Activated CD4-positive, alpha-beta T cell treated with anti-CD3 and anti-CD28 coated beads, Interleukin-2, amount 10 ng/mL, durations not matched to agents 7 days and 5 days (primary cell): ENCODE measurements around the gene EIF3L. TPM values are rescaled to one million over a fixed set of nuclear protein-coding genes. Genes with fewer than 3 reads are reported as not detected.

Source experiments
- CTCF ChIA-PET: fragments of 350-600 bp; sonication (Branson Sonifier 250); formaldehyde crosslinking; loops from one replicate; lab custom pipeline; 2021; ENCODE audit warnings: antibody characterized with exemption; lab: Charles Lee
- POLR2A ChIA-PET: fragments of 350-600 bp; sonication (Branson Sonifier 250); formaldehyde crosslinking; loops from one replicate; lab custom pipeline; 2021; ENCODE audit warnings: antibody characterized with exemption; lab: Charles Lee
- DNase-seq: peaks from one replicate; pipeline ENCODE4 v3.0.0-alpha.2; 2020
- H3K27ac Mint-ChIP-seq: one replicate; pipeline ENCODE4 v1.8.0; 2021; ENCODE audit warnings: mild to moderate bottlenecking, moderate library complexity, mixed read lengths
- H3K27me3 Mint-ChIP-seq: one replicate; pipeline ENCODE4 v1.8.0; 2021; ENCODE audit warnings: mixed read lengths
- H3K36me3 Mint-ChIP-seq: one replicate; pipeline ENCODE4 v1.8.0; 2021; ENCODE audit warnings: low read depth, mixed read lengths
- H3K4me1 Mint-ChIP-seq: one replicate; pipeline ENCODE4 v1.8.0; 2021; ENCODE audit warnings: mixed read lengths
- H3K4me3 Mint-ChIP-seq: one replicate; pipeline ENCODE4 v1.8.0; 2021; ENCODE audit warnings: mild to moderate bottlenecking, moderate library complexity, mixed read lengths
- H3K9me3 Mint-ChIP-seq: one replicate; pipeline ENCODE4 v1.8.0; 2021; ENCODE audit warnings: mixed read lengths
- total RNA-seq, 2 experiments: library from RNA; stranded (reverse); gene quantifications; one replicate each; pipeline ENCODE4 v1.2.3, GENCODE V29; 2021

Gene EIF3L
- total RNA-seq, 2 experiments from 2014 or later: 444 to 449 TPM

DNA sequence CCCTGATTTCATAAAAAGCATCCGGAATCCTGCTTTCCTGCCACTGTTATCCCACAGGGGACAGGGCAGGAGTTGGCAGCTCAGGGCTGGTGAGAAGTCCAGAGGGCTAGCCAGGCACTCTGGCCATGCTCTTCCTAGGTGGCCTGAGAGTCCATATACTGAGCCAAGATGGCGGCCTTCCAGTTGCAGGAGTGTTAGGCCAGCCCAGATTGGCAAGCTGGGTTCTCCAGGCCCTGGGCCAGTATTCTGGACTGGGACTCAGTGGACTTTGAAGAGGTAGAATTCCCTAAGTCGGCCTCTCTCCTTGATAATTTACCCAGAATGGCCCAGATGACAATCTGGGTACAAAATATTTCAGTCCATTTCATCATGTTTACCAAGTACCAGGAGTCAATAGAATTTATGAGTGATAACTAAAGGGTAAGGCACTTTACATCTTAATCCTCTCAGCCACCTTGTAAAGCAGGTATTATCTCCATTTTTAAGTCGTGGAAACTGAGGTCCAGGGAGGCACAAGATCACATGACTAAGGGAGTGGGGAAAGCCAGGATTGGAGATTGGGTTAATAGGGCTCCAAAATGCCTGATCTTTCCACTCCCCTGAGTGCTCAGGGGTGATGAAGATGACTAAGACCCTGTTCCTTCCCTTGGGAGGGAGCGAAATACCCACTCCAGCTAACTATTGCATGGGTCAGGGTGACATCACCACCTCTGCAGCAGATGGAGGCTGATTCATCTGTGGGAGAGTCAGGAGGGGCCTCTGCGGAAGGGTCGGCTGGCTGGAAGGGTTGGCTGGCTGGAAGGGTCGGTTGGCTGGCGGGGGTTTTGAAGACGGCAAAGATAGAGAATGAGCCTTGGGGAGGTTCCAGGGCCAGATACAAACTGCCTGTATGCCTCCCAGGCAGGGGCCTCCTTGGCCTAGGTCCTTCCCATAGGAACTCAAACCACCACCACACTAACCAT is 55.6 kb downstream of the EIF3L start:
- CTCF ChIA-PET: interaction anchor here (1.0 to 2.3 kb wide), 10 partner anchors 8 to 298 kb away, joined by 3 to 14 read pairs (median 3); no protein-coding TSS in a partner anchor
- Mint-ChIP-seq H3K27ac (peak overlapping the region; percentile 87), H3K36me3 (no peaks in the 10 kb centered on the region), H3K27me3 (no peaks in the 10 kb centered on the region), H3K4me3 (peak overlapping the region; percentile 70), H3K4me1 (peaks cover 30% of the 10 kb centered on the region), H3K9me3 (no peaks in the 10 kb centered on the region)
- POLR2A ChIA-PET: no interaction called here
- no peak for DNase-seq

- Mint-ChIP-seq H3K27ac (peak within 1 kb of the TSS; percentile 87), H3K9me3 (no peaks in the 10 kb centered on the region), H3K4me1 (peaks cover 33% of the 10 kb centered on the region), H3K4me3 (peak within 1 kb of the TSS; percentile 72), H3K27me3 (no peaks in the 10 kb centered on the region), H3K36me3 (no peaks in the 10 kb centered on the region)
- DNase-seq: peak; percentile 59
- POLR2A ChIA-PET: interaction anchor here (0.6 to 0.8 kb wide), 2 partner anchors 16 to 89 kb away, joined by 3 to 6 read pairs; no protein-coding TSS in a partner anchor
- CTCF ChIA-PET: interaction anchor here (0.9 to 2.3 kb wide), 11 partner anchors 9 to 299 kb away, joined by 3 to 14 read pairs (median 3); no protein-coding TSS in a partner anchor
These were observed 56.5 kb downstream of the EIF3L start, which contains the start of gene MICALL1 for GRCh38 chr22:37905534-37906363. Gene MICALL1, plus strand, starts transcription at chr22:37906297. Its CDS starts 126 bp downstream, at chr22:37906423.

- peak; percentile 50 for DNase-seq
- peak overlapping the region; percentile 72 for H3K4me3 Mint-ChIP-seq
- ChIA-PET CTCF (interaction anchor here (0.9 to 2.3 kb wide), 7 partner anchors 9 to 82 kb away, joined by 3 to 14 read pairs (median 4); no protein-coding TSS in a partner anchor), POLR2A (interaction anchor here (0.6 to 0.8 kb wide), 2 partner anchors 17 to 90 kb away, joined by 3 to 6 read pairs; no protein-coding TSS in a partner anchor)
- no peaks in the 10 kb centered on the region for H3K27me3 Mint-ChIP-seq
- no peaks in the 10 kb centered on the region for H3K36me3 Mint-ChIP-seq
- no peaks in the 10 kb centered on the region for H3K9me3 Mint-ChIP-seq
- H3K27ac Mint-ChIP-seq: peak overlapping the region; percentile 87
- peaks cover 32% of the 10 kb centered on the region for H3K4me1 Mint-ChIP-seq
These were observed 57.3 kb downstream of the EIF3L start for GRCh38 chr22:37906364-37907008.

DNA sequence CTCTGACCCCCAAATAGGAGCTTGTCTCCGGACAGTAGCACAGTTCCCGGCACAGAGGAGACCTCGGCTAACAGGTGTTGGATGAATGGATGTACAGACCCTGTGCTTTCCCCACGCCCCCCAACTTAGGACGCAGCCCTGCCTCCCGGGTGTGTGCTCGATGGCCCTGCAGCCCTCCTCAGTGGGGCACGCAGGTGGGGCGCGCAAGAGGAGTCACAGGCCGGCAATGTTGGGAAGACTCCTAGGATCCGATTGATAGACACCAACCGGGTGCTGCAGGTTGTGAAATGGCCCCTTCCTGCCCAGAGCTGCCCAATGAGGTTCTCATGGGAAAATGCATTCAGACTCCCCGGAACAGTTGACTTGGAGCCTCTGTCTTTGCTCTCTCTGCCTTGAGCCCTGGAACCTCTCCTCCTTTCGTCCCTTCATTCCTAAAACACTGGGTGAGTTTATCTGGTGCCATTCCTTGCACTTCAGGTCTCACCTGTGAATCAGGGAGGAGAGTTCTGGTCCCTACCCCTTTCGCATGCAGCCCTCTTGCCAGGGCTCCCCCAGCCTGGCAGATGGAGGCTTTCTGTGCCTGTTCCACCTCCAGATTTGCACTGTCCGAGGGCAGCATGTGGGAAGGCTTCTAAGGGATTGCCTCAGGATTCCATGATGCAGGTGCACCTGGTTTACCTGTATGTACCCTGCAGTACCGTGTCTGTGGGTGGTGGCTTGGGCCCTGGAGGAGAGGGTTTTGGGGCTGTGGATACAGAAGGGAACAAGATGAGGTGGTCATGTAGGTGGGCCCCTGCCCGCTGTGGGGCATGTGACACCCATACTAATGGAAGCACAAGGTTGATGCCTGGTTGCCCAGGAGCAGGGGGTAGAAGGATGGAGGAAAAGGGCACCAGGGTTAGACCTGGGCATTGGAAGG is 58.1 kb downstream of the EIF3L start:
- Mint-ChIP-seq H3K9me3 (no peaks in the 10 kb centered on the region), H3K36me3 (no peaks in the 10 kb centered on the region), H3K27ac (peak overlapping the region; percentile 87), H3K27me3 (no peaks in the 10 kb centered on the region), H3K4me1 (peaks cover 36% of the 10 kb centered on the region), H3K4me3 (peak overlapping the region; percentile 72)
- ChIA-PET POLR2A (no interaction called here), CTCF (interaction anchor here (0.6 to 2.3 kb wide), 2 partner anchors 10 to 19 kb away, joined by 5 to 14 read pairs; no protein-coding TSS in a partner anchor)
- no peak for DNase-seq

DNA sequence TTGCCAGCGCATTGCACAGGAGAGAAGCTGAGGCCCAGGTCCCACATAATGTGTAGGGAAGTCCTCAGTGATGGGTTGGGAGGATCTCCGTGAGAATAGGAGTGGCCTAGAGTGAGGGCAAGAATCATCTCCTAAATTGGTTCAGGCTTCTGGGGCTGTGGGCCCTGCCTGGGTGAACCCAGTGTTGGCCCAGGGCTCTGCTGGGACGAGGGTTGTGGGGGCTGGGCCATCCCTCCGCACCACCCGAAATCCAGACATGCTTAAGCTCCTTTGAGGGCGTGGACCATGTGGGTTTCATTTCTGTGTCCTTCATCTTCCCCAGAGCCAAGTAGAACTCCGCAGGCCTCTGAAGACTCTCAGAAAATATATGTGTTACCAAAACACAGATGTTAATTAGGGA is 60.5 kb downstream of the EIF3L start:
- peaks cover 2% of the 10 kb centered on the region for H3K36me3 Mint-ChIP-seq
- H3K4me3 Mint-ChIP-seq: no peak overlapping the region
- no peak overlapping the region for H3K27ac Mint-ChIP-seq
- ChIA-PET CTCF (no interaction called here), POLR2A (no interaction called here)
- DNase-seq: no peak
- H3K9me3 Mint-ChIP-seq: no peaks in the 10 kb centered on the region
- peaks cover 42% of the 10 kb centered on the region for H3K4me1 Mint-ChIP-seq
- no peaks in the 10 kb centered on the region for H3K27me3 Mint-ChIP-seq

GRCh38 chr22:37910890-37911672 is 61.9 kb downstream of the EIF3L start:
- H3K4me1 Mint-ChIP-seq: peaks cover 33% of the 10 kb centered on the region
- H3K27ac Mint-ChIP-seq: no peak overlapping the region
- no peaks in the 10 kb centered on the region for H3K27me3 Mint-ChIP-seq
- no peak for DNase-seq
- no peaks in the 10 kb centered on the region for H3K9me3 Mint-ChIP-seq
- H3K4me3 Mint-ChIP-seq: no peak overlapping the region
- POLR2A ChIA-PET: no interaction called here
- CTCF ChIA-PET: interaction anchor here (1.9 kb wide), 1 partner anchor 23 kb away, joined by 6 read pairs; no protein-coding TSS in a partner anchor
- peaks cover 2% of the 10 kb centered on the region for H3K36me3 Mint-ChIP-seq

- POLR2A ChIA-PET: no interaction called here
- Mint-ChIP-seq H3K36me3 (peaks cover 6% of the 10 kb centered on the region), H3K9me3 (no peaks in the 10 kb centered on the region), H3K4me1 (peaks cover 33% of the 10 kb centered on the region), H3K27ac (no peak overlapping the region), H3K4me3 (no peak overlapping the region), H3K27me3 (no peaks in the 10 kb centered on the region)
- DNase-seq: no peak
- CTCF ChIA-PET: interaction anchor here (1.9 kb wide), 1 partner anchor 22 kb away, joined by 6 read pairs; no protein-coding TSS in a partner anchor
These were observed 62.5 kb downstream of the EIF3L start for GRCh38 chr22:37911697-37912096.

GRCh38 chr22:37912171-37912570 is 63.0 kb downstream of the EIF3L start:
- Mint-ChIP-seq H3K27ac (no peak overlapping the region), H3K27me3 (no peaks in the 10 kb centered on the region), H3K4me3 (no peak overlapping the region), H3K9me3 (no peaks in the 10 kb centered on the region), H3K36me3 (peaks cover 6% of the 10 kb centered on the region), H3K4me1 (peaks cover 30% of the 10 kb centered on the region)
- ChIA-PET CTCF (interaction anchor here (1.9 kb wide), 1 partner anchor 22 kb away, joined by 6 read pairs; no protein-coding TSS in a partner anchor), POLR2A (no interaction called here)
- DNase-seq: no peak

DNA sequence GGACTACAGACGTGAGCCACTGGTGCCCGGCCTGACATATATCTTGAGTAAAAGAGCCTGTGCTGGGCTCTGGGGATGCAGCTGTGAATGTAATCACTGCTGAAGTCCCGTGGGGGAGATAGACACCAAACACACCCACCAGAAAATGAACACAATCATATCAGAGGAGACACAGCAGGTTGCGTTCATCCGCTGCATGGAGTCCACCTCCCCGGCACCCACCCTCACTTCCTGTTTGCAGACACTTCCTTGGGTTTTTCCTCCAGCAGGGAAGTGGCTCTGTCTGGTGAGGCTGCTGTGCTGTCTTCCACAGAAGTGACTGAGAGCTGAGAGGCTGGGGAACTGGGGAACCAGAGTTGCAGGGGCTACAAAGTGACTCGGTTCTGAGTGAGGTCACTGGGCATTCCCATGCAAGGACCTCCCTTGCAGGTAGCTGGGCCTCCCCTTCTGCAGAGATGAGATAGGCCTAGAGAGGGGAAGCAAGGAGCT is 64.1 kb downstream of the EIF3L start:
- H3K36me3 Mint-ChIP-seq: peaks cover 11% of the 10 kb centered on the region
- no peak overlapping the region for H3K27ac Mint-ChIP-seq

DNA sequence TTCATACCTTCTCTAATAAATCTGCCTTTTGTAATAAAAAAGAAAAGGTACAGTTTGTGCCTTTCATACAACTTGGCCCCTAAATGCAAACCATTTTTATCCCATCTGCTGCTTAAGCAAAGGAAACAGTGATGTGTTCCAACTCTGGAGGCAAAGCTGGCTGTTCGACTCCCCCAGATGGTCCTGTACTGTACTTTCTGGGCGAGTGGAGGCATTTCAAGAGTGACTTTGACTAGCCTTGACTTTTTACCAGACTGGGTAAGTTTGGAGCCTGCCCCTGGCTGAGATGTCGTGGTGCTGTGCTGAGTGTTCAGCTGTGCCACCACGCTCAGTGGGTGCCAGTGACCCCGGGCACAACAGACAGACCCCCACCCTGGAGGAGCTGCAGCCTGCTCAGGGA is 67.1 kb downstream of the EIF3L start:
- Mint-ChIP-seq H3K27me3 (no peaks in the 10 kb centered on the region), H3K9me3 (no peaks in the 10 kb centered on the region), H3K27ac (no peak overlapping the region), H3K36me3 (peaks cover 15% of the 10 kb centered on the region), H3K4me1 (peaks cover 26% of the 10 kb centered on the region), H3K4me3 (no peak overlapping the region)
- ChIA-PET CTCF (interaction anchor here (0.6 to 0.8 kb wide), 2 partner anchors 11 to 39 kb away, joined by 3 to 4 read pairs; partner anchors contain the start of gene MICALL1), POLR2A (interaction anchor here (0.6 kb wide), 1 partner anchor 66 kb away, joined by 4 read pairs; no protein-coding TSS in a partner anchor)
- DNase-seq: no peak

More for the DNA sequence above, 64.1 kb downstream of the EIF3L start:
- Mint-ChIP-seq H3K4me1 (peaks cover 22% of the 10 kb centered on the region), H3K27me3 (no peaks in the 10 kb centered on the region), H3K4me3 (no peak overlapping the region), H3K9me3 (no peaks in the 10 kb centered on the region)
- POLR2A ChIA-PET: no interaction called here
- CTCF ChIA-PET: no interaction called here
- DNase-seq: no peak
